ENCODE measurements around the gene MAPKAP1. TPM values are rescaled to one million over a fixed set of nuclear protein-coding genes. Genes with fewer than 3 reads are reported as not detected.

Gene MAPKAP1
- total RNA-seq, 2 experiments from 2014 or later = 54.8 to 57.4 TPM

DNA sequence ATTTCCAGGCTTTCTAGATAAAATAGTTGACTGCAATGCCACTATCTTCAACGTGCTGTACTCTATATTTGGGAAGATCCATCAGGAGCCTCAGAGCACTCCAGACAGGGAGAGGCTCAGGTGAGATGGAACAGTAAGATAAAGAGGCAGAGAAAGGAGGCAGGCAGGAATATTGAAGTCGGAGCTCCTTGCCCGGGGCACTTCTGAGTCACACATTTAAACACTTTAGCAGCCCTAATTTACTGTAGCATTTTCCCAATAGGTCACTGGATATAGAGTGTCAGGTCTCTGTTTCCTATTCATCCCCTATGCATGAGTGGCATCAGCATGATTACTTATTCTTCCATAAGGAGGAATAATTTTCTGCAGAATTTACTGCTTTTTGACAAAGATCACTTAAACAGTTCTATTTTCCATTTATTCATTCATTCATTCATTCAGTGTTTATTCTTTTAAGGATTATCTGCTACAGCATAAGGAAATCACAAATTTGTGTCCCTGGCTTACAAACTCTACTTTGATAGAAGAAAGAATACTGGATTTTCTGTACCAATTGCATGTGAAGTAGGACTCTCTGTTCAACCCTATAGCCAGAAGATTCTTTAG is 170.7 kb downstream of the MAPKAP1 start:
- H3K27me3 Mint-ChIP-seq (ENCODE audit: low read depth) = no peaks in the 10 kb centered on the region
- no peak overlapping the region for H3K27ac Mint-ChIP-seq
- CTCF ChIA-PET = interaction anchor here (0.6 kb wide), 1 partner anchor 241 kb away, joined by 3 read pairs; no protein-coding TSS in a partner anchor
- H3K9me3 Mint-ChIP-seq = no peaks in the 10 kb centered on the region
- intact Hi-C loops (cut with micrococcal nuclease) = no loop called here
- no peak overlapping the region for H3K4me3 Mint-ChIP-seq
- H3K36me3 Mint-ChIP-seq (ENCODE audit: low read depth) = peaks cover 5% of the 10 kb centered on the region
- peaks cover 7% of the 10 kb centered on the region for H3K4me1 Mint-ChIP-seq (ENCODE audit: low read depth)
- no peak for DNase-seq

DNA sequence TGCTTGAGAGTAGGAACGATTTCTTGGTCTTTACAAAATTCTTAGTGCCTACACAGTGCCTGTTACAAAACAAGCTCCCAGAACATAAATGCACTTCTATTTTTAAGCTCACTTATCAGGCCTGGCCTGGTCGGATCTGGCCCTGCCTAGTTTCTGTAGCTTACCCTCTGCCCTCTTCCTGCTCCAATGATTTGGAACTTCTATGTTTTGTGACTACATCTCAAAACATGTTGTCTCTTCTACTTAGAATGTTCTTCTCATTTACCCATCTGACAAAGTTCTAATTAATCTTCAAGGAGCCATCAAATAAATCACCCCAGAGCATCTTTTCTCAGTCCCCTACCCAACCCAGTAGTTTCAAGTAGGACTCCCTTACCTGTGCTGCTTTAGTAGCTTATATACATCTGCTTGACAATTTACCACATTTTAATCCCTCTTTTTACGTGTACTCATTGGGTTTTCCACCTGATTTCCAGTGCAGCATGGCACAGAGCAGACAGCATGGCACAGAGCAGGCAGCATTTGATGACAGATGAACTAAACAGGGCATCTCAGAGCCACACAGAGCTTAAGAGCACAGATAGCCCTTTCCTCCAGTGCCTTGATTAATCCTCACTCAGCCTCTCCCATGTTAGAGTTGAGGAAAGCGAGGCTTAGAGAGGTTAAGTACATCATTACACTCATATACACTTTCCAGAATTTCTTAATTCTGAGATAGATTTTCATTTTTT is 171.9 kb downstream of the MAPKAP1 start:
- Mint-ChIP-seq H3K27ac (no peak overlapping the region), H3K4me1 (ENCODE audit: low read depth) (peaks cover 14% of the 10 kb centered on the region), H3K4me3 (no peak overlapping the region), H3K36me3 (ENCODE audit: low read depth) (peaks cover 3% of the 10 kb centered on the region), H3K9me3 (no peaks in the 10 kb centered on the region), H3K27me3 (ENCODE audit: low read depth) (no peaks in the 10 kb centered on the region)
- DNase-seq = no peak
- CTCF ChIA-PET = interaction anchor here (0.6 to 4.1 kb wide), 2 partner anchors 23 to 242 kb away, joined by 3 to 13 read pairs; no protein-coding TSS in a partner anchor
- intact Hi-C loops (cut with micrococcal nuclease) = no loop called here

DNA sequence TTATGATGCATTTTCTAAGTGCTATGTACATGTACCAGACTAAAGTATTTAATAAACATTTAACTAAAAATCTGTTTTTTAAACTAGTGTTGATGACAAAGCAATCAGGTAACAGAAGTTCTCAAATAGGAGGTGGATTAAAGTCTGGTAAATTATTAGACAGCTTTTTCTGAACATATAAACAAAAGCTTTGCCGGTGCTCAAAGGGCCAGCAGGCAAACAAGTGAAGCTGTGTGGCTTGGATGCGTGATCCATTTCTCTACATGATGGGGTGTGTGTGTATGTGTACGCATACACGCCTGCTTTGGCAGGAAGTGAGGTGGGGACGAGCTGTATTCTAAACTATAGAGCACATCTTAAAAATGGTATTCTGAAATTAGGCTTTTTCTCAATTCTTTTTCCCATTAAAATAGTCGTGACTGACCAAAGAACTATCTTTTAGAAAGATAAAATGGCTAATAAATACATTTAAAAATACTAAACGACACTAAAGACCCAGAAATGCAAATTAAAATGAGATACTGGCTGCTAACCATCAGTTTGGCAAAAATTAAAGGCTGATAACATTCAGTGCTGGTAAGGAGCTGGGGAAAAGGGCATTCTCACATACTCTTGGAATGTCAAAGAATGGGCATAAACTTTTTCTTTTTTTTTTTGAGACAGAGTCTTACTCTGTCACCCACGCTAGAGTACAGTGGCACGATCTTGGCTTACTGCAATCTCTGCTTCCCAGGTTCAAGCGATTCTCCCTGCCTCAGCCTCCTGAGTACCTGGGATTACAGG is 174.0 kb downstream of the MAPKAP1 start:
- intact Hi-C loops (cut with micrococcal nuclease) = no loop called here
- no peak for DNase-seq
- Mint-ChIP-seq H3K4me3 (no peak overlapping the region), H3K27ac (no peak overlapping the region), H3K4me1 (ENCODE audit: low read depth) (peaks cover 26% of the 10 kb centered on the region), H3K9me3 (no peaks in the 10 kb centered on the region), H3K36me3 (ENCODE audit: low read depth) (peaks cover 3% of the 10 kb centered on the region), H3K27me3 (ENCODE audit: low read depth) (no peaks in the 10 kb centered on the region)
- CTCF ChIA-PET = interaction anchor here (4.1 kb wide), 1 partner anchor 25 kb away, joined by 13 read pairs; no protein-coding TSS in a partner anchor

DNA sequence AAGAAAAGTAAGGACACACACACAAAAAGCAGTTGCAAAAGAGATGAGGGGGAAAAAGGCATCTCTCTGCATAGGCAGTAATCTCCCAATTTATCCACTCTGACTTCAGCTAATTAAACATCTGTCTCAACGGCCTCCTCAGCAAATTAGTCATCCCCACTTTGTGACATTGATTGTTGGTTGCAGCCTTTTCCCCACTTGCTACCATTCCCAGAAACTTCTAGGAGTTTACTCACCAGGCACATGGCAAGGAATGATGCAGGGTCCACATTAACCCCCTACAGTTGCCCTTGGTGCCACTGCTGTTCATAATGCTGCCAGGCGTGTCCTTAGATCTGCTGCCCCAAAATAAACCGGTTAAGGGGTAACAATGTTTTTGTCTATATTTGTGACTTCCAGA is 174.6 kb downstream of the MAPKAP1 start:
- no peak overlapping the region for H3K4me3 Mint-ChIP-seq
- DNase-seq = no peak
- H3K9me3 Mint-ChIP-seq = no peaks in the 10 kb centered on the region
- peaks cover 2% of the 10 kb centered on the region for H3K36me3 Mint-ChIP-seq (ENCODE audit: low read depth)
- no peaks in the 10 kb centered on the region for H3K27me3 Mint-ChIP-seq (ENCODE audit: low read depth)
- intact Hi-C loops (cut with micrococcal nuclease) = no loop called here
- H3K27ac Mint-ChIP-seq = no peak overlapping the region
- H3K4me1 Mint-ChIP-seq (ENCODE audit: low read depth) = peaks cover 32% of the 10 kb centered on the region
- CTCF ChIA-PET = interaction anchor here (4.1 kb wide), 1 partner anchor 26 kb away, joined by 13 read pairs; no protein-coding TSS in a partner anchor

DNA sequence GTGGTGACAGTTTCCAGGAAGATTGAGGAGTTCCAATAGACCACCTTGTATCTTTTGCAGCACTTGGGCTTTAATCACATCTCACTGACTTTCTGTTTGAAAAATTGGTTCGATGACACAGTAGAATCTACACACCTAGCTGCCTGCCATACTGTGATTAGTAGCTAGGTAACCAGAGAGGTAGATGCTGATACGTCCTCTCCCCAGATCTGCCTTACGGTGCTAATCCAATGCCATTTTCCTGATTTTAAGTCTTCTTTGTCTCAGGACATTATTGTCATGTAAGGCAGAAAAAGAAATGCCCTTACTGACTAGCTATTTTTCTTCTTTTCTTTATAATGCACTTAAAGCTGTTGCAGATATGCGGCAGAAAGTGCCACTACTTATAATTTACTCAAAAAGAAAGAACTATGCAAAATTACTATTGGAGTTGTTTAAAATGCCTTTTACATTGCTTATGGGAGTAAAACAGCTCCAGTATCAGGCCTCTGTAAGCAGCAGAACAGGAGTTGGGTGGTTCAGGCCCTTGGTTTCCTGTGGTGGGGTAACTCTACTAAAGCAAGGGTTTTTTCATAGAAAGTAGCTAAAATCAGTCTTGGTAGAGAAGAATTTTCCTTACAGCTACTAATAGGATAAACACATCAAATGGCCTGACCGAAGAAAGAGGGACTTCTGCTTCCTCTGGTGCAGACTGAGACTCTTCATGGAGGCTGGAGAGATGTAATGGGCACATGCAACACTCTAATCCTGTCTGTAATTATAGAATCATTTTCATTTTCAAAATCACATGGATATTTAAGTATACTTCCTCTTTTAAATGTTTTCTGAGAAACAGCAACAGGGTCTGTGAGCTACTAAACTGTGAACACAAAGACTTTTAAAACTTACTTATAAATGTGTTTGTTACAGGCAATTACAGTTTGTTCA is 177.2 kb downstream of the MAPKAP1 start:
- peaks cover 4% of the 10 kb centered on the region for H3K36me3 Mint-ChIP-seq (ENCODE audit: low read depth)
- H3K27me3 Mint-ChIP-seq (ENCODE audit: low read depth) = no peaks in the 10 kb centered on the region
- no peak for DNase-seq
- no peak overlapping the region for H3K27ac Mint-ChIP-seq
- H3K9me3 Mint-ChIP-seq = no peaks in the 10 kb centered on the region
- peaks cover 43% of the 10 kb centered on the region for H3K4me1 Mint-ChIP-seq (ENCODE audit: low read depth)
- intact Hi-C loops (cut with micrococcal nuclease) = loop anchor here (10.0 kb wide), 1 partner anchor 1325 kb away; no protein-coding TSS in a partner anchor
- H3K4me3 Mint-ChIP-seq = no peak overlapping the region
- CTCF ChIA-PET = interaction anchor here (0.7 to 2.1 kb wide), 5 partner anchors 12 to 185 kb away, joined by 3 to 8 read pairs (median 4); no protein-coding TSS in a partner anchor

DNA sequence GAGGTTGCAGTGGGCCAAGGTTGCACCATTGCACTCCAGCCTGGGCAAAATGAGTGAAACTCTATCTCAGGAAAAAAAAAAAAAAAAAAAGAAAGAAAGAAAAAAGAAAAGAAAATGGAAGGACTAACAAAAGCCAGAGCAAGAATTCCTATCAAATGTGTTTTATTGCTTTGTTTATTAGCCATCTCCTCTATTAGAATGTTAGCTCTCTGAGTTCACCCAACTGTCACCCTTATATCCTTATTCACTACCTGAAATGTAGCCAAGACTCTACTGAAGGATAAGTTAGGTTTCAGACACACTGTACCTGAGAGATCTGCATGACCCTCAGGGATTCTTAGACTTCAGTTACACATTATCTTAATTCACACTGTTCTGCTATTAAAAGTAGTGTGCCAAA is 177.9 kb downstream of the MAPKAP1 start:
- intact Hi-C loops (cut with micrococcal nuclease) = loop anchor here (10.0 kb wide), 1 partner anchor 1324 kb away; no protein-coding TSS in a partner anchor
- Mint-ChIP-seq H3K27ac (no peak overlapping the region), H3K4me1 (ENCODE audit: low read depth) (peaks cover 47% of the 10 kb centered on the region), H3K36me3 (ENCODE audit: low read depth) (peaks cover 6% of the 10 kb centered on the region), H3K4me3 (no peak overlapping the region), H3K27me3 (ENCODE audit: low read depth) (no peaks in the 10 kb centered on the region), H3K9me3 (no peaks in the 10 kb centered on the region)
- DNase-seq = no peak
- CTCF ChIA-PET = interaction anchor here (0.7 to 2.1 kb wide), 5 partner anchors 11 to 22 kb away, joined by 3 to 8 read pairs (median 4); no protein-coding TSS in a partner anchor

DNA sequence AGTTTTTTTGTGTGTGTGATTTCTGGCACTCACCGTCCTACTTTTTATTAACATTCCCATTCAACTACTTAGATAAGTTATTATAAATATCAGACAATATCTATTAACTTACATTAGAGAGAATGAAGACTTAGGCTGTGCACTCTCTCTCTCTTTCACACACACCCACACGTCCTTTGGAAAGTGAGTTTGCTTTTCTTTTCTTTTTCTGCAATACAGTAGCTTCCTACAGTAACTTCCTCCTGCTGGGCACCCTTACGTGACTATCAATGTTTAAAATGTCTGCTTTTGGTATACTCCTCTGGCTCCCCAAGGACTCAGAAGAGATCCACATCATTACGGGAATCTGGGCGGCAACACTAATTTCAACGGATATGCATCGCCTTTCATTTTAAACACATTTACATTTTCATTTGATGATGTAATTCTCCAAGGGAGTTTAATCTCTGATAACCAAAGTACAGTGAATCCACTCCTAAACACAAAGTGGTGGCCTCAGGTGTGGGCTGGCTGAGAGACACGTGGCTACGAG is 179.5 kb downstream of the MAPKAP1 start:
- H3K9me3 Mint-ChIP-seq = no peaks in the 10 kb centered on the region
- intact Hi-C loops (cut with micrococcal nuclease) = loop anchor here (10.0 kb wide), 1 partner anchor 1323 kb away; no protein-coding TSS in a partner anchor
- no peak overlapping the region for H3K4me3 Mint-ChIP-seq
- peaks cover 58% of the 10 kb centered on the region for H3K4me1 Mint-ChIP-seq (ENCODE audit: low read depth)
- CTCF ChIA-PET = no interaction called here
- no peak overlapping the region for H3K27ac Mint-ChIP-seq
- H3K27me3 Mint-ChIP-seq (ENCODE audit: low read depth) = no peaks in the 10 kb centered on the region
- no peak for DNase-seq
- peaks cover 6% of the 10 kb centered on the region for H3K36me3 Mint-ChIP-seq (ENCODE audit: low read depth)

DNA sequence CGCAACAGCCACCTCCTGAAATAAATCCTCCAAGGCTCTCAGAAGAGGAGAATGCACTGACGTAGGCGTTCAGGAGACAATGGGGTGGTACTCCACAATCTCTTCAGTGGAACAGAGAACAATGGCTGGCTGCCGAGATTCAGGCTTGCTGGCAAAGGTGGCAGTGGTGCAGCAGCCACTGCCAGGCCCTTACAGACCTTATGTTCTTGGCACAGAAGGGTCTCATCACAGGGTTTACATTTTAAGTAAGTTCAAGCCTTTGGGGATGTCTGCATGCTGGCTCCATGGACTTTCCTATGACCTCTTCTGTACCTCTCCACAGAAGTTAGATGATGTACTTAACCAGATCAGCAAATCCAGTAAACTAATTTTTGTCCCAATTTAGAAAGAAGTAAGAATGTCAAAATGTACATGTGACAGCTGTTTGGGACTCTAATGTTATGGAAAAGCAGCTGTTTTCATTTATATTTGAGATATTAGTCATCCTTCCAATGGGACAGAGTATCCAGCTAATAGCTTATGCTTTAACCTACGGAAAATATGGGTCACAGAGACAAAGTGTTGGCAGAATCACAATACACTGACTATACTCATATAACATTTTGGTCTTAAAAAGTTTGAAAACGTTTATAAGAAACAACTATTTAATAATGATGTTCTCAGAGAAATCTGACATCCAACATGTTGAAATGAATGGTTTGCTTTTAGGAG is 180.9 kb downstream of the MAPKAP1 start:
- CTCF ChIA-PET = no interaction called here
- DNase-seq = no peak
- peaks cover 4% of the 10 kb centered on the region for H3K36me3 Mint-ChIP-seq (ENCODE audit: low read depth)
- no peak overlapping the region for H3K27ac Mint-ChIP-seq
- intact Hi-C loops (cut with micrococcal nuclease) = loop anchor here (10.0 kb wide), 1 partner anchor 1321 kb away; no protein-coding TSS in a partner anchor
- no peak overlapping the region for H3K4me3 Mint-ChIP-seq
- H3K9me3 Mint-ChIP-seq = no peaks in the 10 kb centered on the region
- peaks cover 68% of the 10 kb centered on the region for H3K4me1 Mint-ChIP-seq (ENCODE audit: low read depth)
- H3K27me3 Mint-ChIP-seq (ENCODE audit: low read depth) = no peaks in the 10 kb centered on the region

DNA sequence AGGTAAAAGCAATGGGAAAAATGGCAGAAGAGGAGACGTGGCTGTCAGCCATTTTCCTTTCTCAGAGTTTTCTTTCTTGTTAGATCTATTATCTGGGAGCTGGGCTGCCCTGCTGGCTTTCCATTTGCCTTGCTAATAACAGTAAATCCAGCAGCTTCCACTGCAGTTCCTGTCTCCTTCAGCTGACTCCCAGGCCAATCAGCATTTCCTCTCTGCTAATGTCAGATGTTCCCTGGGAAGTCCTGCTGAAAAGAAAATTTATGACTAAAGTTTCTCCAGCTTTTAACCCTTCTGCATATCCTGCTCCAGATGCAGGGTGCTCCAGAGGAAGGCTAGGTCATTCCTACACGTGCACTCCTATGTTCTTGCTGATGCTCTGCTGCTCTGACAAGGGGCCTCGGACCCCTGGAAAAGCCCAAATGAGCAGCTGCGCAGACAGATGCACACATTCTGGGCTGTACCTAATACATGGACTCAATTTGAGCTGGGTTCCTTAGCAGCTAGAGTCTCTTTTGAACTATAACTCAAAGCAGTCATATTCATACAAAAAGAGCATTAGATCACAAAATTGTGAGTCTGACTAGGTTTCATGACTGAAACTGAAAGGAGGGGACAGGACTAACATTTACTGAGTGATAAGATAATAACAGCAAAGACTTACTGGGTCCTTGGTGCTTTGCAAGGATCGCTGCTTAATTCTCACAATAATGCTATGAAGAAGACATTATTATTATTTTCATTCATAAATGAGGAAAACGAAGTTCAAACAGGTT is 182.2 kb downstream of the MAPKAP1 start:
- Mint-ChIP-seq H3K4me1 (ENCODE audit: low read depth) (peaks cover 64% of the 10 kb centered on the region), H3K9me3 (no peaks in the 10 kb centered on the region), H3K36me3 (ENCODE audit: low read depth) (peaks cover 4% of the 10 kb centered on the region), H3K4me3 (no peak overlapping the region), H3K27me3 (ENCODE audit: low read depth) (no peaks in the 10 kb centered on the region), H3K27ac (no peak overlapping the region)
- no peak for DNase-seq
- intact Hi-C loops (cut with micrococcal nuclease) = loop anchor here (5.0 to 10.0 kb wide), 4 partner anchors 282 to 1320 kb away; partner anchors contain the start of gene HSPA5
- CTCF ChIA-PET = no interaction called here

DNA sequence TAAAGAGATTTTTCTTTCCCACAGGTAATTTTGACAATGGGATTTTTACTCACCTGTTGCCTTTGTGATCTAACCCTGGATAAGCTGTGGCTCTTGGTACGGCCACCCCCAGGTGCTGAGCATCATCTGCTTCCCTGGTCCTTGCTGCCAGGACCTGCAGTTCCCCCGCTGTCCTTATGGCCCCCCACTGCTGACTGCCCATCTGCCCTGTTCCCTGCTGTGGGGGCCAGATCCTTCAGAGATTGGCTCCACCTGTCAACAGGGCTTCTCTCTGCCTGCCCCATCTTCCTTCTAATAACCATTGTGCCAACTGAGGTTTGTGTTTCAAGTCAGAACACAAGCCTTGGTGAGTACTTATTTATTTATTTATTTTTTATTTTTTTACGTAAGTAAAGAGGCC is 183.3 kb downstream of the MAPKAP1 start:
- Mint-ChIP-seq H3K36me3 (ENCODE audit: low read depth) (peaks cover 4% of the 10 kb centered on the region), H3K4me3 (no peak overlapping the region), H3K4me1 (ENCODE audit: low read depth) (peaks cover 57% of the 10 kb centered on the region), H3K9me3 (no peaks in the 10 kb centered on the region), H3K27me3 (ENCODE audit: low read depth) (no peaks in the 10 kb centered on the region), H3K27ac (no peak overlapping the region)
- CTCF ChIA-PET = interaction anchor here (1.2 kb wide), 1 partner anchor 116 kb away, joined by 3 read pairs; no protein-coding TSS in a partner anchor
- no peak for DNase-seq
- intact Hi-C loops (cut with micrococcal nuclease) = loop anchor here (5.0 to 10.0 kb wide), 4 partner anchors 281 to 1319 kb away; partner anchors contain the start of gene HSPA5

All from activated naive CD4-positive, alpha-beta T cell treated with anti-CD3 and anti-CD28 coated beads for 36 hours (primary cell).